BE2C (cell line): ENCODE results near the gene CD6.

Source experiments
- DNase-seq: peaks from one replicate; pipeline ENCODE4 v3.0.0-alpha.2; 2020
- H3K27me3 ChIP-seq: fragments of 250-450 bp; sonication (Bioruptor Pico); 2 replicates; pipeline ENCODE4 v1.5.1; 2020; ENCODE audit warnings: mild to moderate bottlenecking
- H3K36me3 ChIP-seq: fragments of 250-450 bp; sonication (Bioruptor Pico); 2 replicates; pipeline ENCODE4 v1.5.1; 2020; ENCODE audit warnings: mild to moderate bottlenecking
- H3K4me1 ChIP-seq: fragments of 250-450 bp; sonication (Bioruptor Pico); 2 replicates; pipeline ENCODE4 v1.5.1; 2020
- H3K4me3 ChIP-seq: 2 replicates; pipeline ENCODE4 v1.5.1; 2011; ENCODE audit warnings: low read depth, low read length
- H3K9me3 ChIP-seq: fragments of 250-450 bp; sonication (Bioruptor Pico); 2 replicates; pipeline ENCODE4 v1.5.1; 2020
- CTCF ChIP-seq: IDR thresholded peaks from 2 replicates; pipeline ENCODE4 v1.5.1; 2012; ENCODE audit warnings: mild to moderate bottlenecking, low read depth, low read length

CD6 gene

GRCh38 chr11:61034704-61035525, 63.4 kb downstream of the CD6 start:
- TF ChIP-seq CTCF: no peak
- H3K9me3 ChIP-seq: no peaks in the 10 kb centered on the region
- no peak overlapping the region for H3K4me3 ChIP-seq
- H3K27me3 ChIP-seq: no peaks in the 10 kb centered on the region
- H3K4me1 ChIP-seq: no peaks in the 10 kb centered on the region
- no peaks in the 10 kb centered on the region for H3K36me3 ChIP-seq
- DNase-seq: no peak

- Histone ChIP-seq H3K27me3 (no peaks in the 10 kb centered on the region), H3K4me3 (no peak overlapping the region), H3K4me1 (no peaks in the 10 kb centered on the region), H3K36me3 (no peaks in the 10 kb centered on the region), H3K9me3 (no peaks in the 10 kb centered on the region)
- TF ChIP-seq CTCF: no peak
- no peak for DNase-seq
Measured at GRCh38 chr11:61035526-61035835, 64.0 kb downstream of the CD6 start.

- no peak for DNase-seq
Measured at GRCh38 chr11:61037441-61038093, 66.1 kb downstream of the CD6 start.

GRCh38 chr11:61039916-61040315, 68.4 kb downstream of the CD6 start:
- TF ChIP-seq CTCF: no peak
- H3K4me1 ChIP-seq: no peaks in the 10 kb centered on the region
- no peaks in the 10 kb centered on the region for H3K9me3 ChIP-seq
- no peaks in the 10 kb centered on the region for H3K27me3 ChIP-seq
- no peaks in the 10 kb centered on the region for H3K36me3 ChIP-seq
- no peak for DNase-seq
- no peak overlapping the region for H3K4me3 ChIP-seq

More at GRCh38 chr11:61037441-61038093, 66.1 kb downstream of the CD6 start:
- TF ChIP-seq CTCF: no peak
- no peaks in the 10 kb centered on the region for H3K36me3 ChIP-seq
- H3K4me1 ChIP-seq: no peaks in the 10 kb centered on the region
- H3K27me3 ChIP-seq: no peaks in the 10 kb centered on the region
- H3K4me3 ChIP-seq: no peak overlapping the region
- H3K9me3 ChIP-seq: no peaks in the 10 kb centered on the region

- TF ChIP-seq CTCF: no peak
- H3K4me3 ChIP-seq: no peak overlapping the region
Measured at GRCh38 chr11:61041755-61042518, 70.5 kb downstream of the CD6 start.

More at GRCh38 chr11:61041755-61042518, 70.5 kb downstream of the CD6 start:
- Histone ChIP-seq H3K27me3 (no peaks in the 10 kb centered on the region), H3K36me3 (no peaks in the 10 kb centered on the region), H3K4me1 (no peaks in the 10 kb centered on the region), H3K9me3 (no peaks in the 10 kb centered on the region)
- DNase-seq: no peak
